Measurements from ENCODE around the gene SMIM1. TPM values are rescaled to one million over a fixed set of nuclear protein-coding genes. Genes with fewer than 3 reads are reported as not detected.
"Not testable (repeated sequence)": the region's sequence is repeated elsewhere in the genome, so short reads cannot be mapped to it uniquely, and the experiment has no call there.

Gene SMIM1
- total RNA-seq, 2 experiments from 2014 or later, result 0.71 TPM; not detected in 1

DNA sequence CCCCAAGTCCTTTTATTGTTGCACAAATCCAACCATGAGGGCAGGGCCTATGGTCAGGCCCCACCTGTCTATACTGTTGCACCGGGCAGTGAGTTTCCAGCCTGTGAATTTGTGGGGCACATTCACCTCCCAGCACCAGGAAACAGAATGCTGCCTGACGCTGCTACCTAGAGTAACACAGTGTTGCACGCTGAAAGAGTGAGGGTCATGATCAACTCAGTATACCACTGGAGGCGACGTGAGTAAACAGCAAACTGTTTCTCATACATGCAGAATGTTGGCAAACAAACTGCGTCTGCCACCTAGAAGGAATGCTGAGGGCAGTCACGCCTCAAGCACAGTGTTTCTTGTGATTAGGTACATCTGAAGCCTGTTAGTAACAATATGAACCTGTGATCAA, 37.1 kb downstream of the SMIM1 start:
- Mint-ChIP-seq H3K9me3 (peaks cover 4% of the 10 kb centered on the region), H3K36me3 (ENCODE audit: low read depth) (no peaks in the 10 kb centered on the region), H3K4me3 (no peak overlapping the region), H3K27me3 (peaks cover under 1% of the 10 kb centered on the region), H3K27ac (no peak overlapping the region), H3K4me1 (no peaks in the 10 kb centered on the region)
- DNase-seq, result no peak
- POLR2A ChIA-PET, result no interaction called here
- CTCF ChIA-PET, result no interaction called here

DNA sequence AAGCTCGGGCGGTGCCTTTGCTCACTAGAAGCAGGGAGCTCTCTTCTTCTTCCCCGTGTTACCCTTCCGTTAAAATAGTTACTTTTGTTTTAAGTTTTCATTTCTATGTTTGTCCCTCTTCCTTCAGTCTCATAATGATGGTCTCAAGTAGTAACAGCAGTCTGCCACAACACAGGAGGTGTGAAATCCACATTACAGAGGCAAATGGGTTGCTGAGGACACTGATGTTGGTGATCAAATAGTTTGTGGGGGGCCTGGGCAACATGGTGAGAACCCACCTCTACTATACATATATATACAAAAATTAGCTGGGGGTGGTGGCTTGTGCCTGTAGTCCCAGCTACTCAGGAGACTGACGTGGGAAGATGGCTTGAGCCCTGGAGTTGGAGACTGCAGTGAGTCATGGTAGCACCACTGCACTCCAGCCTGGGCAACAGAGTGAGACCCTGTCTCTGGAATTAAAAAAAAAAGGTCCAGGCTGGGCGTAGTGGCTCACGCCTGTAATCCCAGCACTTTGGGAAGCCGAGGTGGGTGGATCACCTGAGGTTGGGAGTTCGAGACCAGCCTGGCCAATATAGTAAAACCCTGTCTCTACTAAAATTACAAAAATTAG, 37.7 kb downstream of the SMIM1 start:
- H3K4me3 Mint-ChIP-seq; H3K4me1 Mint-ChIP-seq; POLR2A ChIA-PET; CTCF ChIA-PET; H3K36me3 Mint-ChIP-seq (ENCODE audit: low read depth); H3K9me3 Mint-ChIP-seq; H3K27me3 Mint-ChIP-seq; H3K27ac Mint-ChIP-seq; DNase-seq: not testable (repeated sequence)

DNA sequence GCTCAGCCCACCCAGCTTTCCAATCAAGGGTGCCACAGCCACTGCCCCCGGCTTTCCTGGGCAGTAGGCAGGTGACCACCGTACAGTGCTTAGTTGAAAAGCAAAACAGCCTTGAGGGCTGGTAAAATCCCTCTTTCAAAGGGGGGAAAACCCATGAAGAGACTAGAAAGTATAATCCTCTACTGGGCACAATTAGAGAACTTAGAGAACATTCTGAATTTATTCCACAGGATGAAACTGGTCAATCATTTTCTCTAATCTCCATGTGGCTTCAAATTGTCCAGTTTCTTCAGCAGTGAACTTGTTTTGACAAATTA, 39.0 kb downstream of the SMIM1 start:
- no peaks in the 10 kb centered on the region for H3K27me3 Mint-ChIP-seq
- no peak for DNase-seq
- POLR2A ChIA-PET, result no interaction called here
- H3K4me3 Mint-ChIP-seq, result no peak overlapping the region
- CTCF ChIA-PET, result no interaction called here
- no peaks in the 10 kb centered on the region for H3K4me1 Mint-ChIP-seq
- no peak overlapping the region for H3K27ac Mint-ChIP-seq
- peaks cover 4% of the 10 kb centered on the region for H3K9me3 Mint-ChIP-seq
- no peaks in the 10 kb centered on the region for H3K36me3 Mint-ChIP-seq (ENCODE audit: low read depth)

DNA sequence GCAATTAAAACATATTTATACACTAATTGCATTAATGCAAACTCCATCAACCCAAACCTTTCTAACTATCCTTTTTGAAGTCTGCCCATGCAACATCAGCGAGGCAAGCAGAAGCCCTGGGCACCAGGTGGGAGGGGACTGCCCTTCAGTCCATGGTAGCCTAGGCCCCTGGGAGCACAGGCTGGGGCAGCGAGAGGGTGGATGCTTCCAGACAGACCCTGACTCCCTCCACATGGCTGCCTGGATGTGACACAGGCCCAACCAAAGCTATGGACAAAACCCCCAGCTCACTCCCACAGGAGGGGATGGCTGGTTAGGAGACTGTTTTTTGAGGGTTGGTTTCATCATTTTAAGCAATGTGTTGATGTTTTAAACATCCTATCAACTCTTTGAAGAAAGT, 41.5 kb downstream of the SMIM1 start:
- no peaks in the 10 kb centered on the region for H3K9me3 Mint-ChIP-seq
- H3K27ac Mint-ChIP-seq, result no peak overlapping the region
- no peaks in the 10 kb centered on the region for H3K36me3 Mint-ChIP-seq (ENCODE audit: low read depth)
- ChIA-PET CTCF (no interaction called here), POLR2A (no interaction called here)
- no peak overlapping the region for H3K4me3 Mint-ChIP-seq
- H3K27me3 Mint-ChIP-seq, result no peaks in the 10 kb centered on the region
- no peak for DNase-seq
- H3K4me1 Mint-ChIP-seq, result no peaks in the 10 kb centered on the region

DNA sequence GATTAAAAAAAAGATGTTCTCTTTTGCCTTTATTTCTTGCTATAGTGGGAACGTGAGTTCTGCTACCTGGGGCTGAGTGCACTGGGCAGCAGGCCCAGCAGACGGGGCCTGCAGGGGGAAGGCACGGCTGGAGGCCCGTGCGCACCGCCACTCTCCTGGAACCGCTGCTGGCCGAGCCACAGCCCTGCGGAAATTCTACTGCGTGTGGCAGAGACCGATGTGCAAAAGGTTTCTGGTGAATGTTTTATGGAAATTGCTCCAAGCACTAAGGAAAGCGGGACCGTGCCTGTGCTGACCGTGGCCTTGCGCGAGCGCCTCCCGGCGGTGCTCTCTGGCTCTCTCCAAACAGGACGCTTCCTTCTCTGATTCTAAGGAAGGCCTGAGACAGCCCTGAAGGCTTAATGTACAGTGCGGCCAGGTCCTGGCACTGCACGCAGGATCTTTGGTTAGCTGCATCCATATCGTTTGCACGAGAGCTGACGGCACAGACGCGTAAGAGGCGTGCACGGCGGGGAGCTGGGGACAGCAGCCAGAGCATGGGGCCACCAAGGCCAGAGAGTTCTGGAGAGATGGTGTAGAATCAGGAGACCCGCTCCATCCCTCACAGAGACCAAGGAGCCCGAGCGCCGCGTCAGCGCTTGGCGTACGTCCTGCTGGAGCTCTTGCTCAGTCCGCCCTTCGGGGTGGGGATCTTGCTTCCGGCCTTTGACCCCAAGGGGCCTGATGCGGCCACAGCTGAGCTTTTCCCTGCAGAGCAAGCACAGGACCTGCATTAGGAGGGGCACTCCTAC, 42.4 kb downstream of the SMIM1 start:
- no peaks in the 10 kb centered on the region for H3K9me3 Mint-ChIP-seq
- peaks cover 2% of the 10 kb centered on the region for H3K36me3 Mint-ChIP-seq (ENCODE audit: low read depth)
- no peak overlapping the region for H3K4me3 Mint-ChIP-seq
- CTCF ChIA-PET, result no interaction called here
- POLR2A ChIA-PET, result no interaction called here
- no peaks in the 10 kb centered on the region for H3K27me3 Mint-ChIP-seq
- no peak overlapping the region for H3K27ac Mint-ChIP-seq
- no peaks in the 10 kb centered on the region for H3K4me1 Mint-ChIP-seq
- DNase-seq, result no peak

DNA sequence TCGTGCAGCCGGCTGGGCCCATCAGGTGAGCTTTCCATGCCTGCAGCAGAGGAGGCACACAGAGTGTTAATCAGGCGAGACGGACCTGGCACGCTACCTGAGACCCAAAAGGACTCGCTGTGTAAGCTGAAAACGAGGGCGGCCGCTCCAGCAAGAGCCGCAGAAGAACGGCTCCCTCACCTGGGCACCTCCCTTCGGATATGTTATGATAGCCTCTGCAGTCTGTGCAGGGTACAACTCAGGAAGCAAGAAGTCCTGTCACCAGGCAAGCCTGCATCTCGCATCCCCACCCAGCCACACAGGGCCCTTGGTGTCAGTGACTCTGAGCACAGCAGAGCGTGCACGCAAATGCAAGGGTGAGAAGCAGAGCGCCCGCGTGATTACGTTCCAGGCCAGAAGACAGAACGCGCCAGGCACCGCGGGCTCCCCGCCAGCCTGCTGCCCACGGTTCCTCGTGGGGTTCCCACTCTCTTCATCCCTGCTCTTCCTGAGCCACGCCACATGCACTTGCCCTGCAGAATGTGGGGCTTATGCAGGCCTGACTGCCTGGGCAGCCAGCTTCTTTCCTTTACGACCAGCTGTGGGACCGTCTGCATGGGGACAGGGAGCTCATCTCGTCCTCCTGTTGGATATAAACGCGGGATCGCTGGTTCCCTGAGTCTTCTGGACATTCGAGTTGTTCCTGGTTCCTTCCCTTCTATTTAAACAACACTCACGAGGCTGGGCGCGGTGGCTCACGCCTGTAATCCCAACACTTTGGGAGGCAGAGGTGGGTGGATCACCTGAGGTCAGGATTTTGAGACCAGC, 44.0 kb downstream of the SMIM1 start:
- ChIA-PET POLR2A (no interaction called here), CTCF (interaction anchor here (1.0 kb wide), 1 partner anchor 12 kb away, joined by 3 read pairs; no protein-coding TSS in a partner anchor)
- H3K36me3 Mint-ChIP-seq (ENCODE audit: low read depth), result peaks cover 8% of the 10 kb centered on the region
- no peak for DNase-seq
- no peaks in the 10 kb centered on the region for H3K27me3 Mint-ChIP-seq
- no peak overlapping the region for H3K4me3 Mint-ChIP-seq
- no peaks in the 10 kb centered on the region for H3K4me1 Mint-ChIP-seq
- no peaks in the 10 kb centered on the region for H3K9me3 Mint-ChIP-seq
- H3K27ac Mint-ChIP-seq, result no peak overlapping the region

DNA sequence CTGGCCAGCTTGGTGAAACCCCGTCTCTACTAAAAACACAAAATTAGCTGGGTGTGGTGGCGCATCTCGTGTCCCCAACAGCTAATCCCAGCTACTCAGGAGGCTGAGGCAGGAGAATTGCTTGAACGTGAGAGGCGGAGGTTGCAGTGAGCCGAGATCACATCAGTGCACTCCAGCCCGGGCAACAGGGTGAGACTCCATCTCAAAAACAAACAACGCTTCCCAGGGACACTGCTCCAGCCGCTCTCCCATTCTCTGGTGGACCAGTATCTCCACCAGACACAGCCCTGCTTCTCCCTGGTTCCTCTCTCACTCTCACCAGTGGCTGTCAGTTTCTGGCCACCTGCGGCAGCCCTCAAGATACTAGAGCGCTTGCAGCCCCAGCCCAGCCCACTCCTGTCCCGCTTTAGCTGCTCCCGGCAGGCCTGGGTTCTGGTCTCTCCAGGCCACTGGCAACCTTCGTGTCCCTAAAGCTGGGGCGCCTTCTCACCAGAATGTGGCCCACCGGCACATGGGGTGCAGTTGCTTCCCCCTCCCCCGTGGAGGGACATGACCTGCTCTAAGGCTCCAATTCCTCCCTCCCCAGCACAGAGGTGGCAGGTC, 44.7 kb downstream of the SMIM1 start:
- DNase-seq, result no peak
- no peaks in the 10 kb centered on the region for H3K27me3 Mint-ChIP-seq
- peaks cover 9% of the 10 kb centered on the region for H3K36me3 Mint-ChIP-seq (ENCODE audit: low read depth)
- H3K4me1 Mint-ChIP-seq, result no peaks in the 10 kb centered on the region
- no peak overlapping the region for H3K27ac Mint-ChIP-seq
- POLR2A ChIA-PET, result no interaction called here
- no peak overlapping the region for H3K4me3 Mint-ChIP-seq
- H3K9me3 Mint-ChIP-seq, result no peaks in the 10 kb centered on the region
- CTCF ChIA-PET, result interaction anchor here (1.0 kb wide), 1 partner anchor 11 kb away, joined by 3 read pairs; no protein-coding TSS in a partner anchor

DNA sequence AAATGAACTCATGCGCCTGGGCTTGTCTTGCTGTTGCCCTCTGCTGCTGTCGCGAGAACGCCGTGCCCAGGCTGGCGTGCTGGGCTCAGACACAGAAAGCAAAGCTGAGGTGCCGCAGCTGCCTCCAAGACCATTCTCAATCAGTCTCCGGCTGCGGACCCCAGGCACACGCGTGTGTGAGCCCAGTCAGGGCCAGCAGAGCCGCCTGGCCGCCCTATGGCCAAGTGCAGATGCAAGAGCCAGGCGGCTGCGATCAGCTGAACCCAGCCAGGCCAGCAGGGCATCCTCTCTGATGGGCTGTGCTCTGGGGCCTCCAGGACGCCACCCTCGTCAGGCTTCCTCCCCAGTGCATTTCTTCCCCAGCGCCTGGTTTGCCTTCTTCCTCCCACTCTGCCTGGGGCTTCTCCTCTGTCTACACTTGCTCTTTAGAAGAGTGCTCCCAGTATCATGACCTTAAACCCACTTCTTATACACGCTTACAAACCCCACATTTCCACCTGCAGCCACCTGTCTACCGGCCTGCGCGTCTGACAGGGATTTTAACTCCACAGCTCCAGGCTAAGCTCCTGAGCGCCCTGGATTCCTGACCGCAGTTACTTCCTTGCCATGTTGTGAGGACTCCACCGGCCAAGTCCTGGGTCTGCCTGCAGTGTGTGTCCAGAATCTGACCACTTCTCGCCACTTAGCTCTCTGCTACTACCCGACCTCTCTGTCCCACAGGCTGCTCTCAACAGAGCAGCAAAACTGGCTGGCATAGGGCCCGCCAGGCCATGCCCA, 45.5 kb downstream of the SMIM1 start:
- H3K27me3 Mint-ChIP-seq, result no peaks in the 10 kb centered on the region
- no peak overlapping the region for H3K27ac Mint-ChIP-seq
- ChIA-PET CTCF (no interaction called here), POLR2A (no interaction called here)
- no peaks in the 10 kb centered on the region for H3K4me1 Mint-ChIP-seq
- no peak overlapping the region for H3K4me3 Mint-ChIP-seq
- no peak for DNase-seq
- no peaks in the 10 kb centered on the region for H3K9me3 Mint-ChIP-seq
- peaks cover 9% of the 10 kb centered on the region for H3K36me3 Mint-ChIP-seq (ENCODE audit: low read depth)

DNA sequence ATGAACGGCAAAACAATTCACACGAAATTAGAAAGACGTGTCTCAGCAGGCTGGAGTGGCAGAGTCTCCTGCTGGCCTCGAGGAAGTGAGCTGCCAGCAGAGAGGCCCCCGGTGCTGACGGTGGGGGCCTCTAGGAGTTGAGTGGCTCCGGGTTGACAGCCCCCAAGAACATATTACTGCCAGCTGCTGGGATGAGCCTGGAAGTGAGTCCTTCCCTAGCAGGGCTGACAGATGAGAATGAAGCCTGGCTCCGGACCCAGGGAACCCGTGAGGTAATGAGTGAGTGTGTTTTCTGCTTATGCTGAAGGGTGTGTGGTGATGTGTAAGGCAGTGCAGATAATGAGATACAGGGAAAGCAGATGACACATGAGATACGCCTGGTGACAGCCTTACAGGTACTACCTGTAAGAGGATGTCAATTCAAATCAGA, 47.2 kb downstream of the SMIM1 start:
- ChIA-PET CTCF (no interaction called here), POLR2A (no interaction called here)
- no peak overlapping the region for H3K27ac Mint-ChIP-seq

DNA sequence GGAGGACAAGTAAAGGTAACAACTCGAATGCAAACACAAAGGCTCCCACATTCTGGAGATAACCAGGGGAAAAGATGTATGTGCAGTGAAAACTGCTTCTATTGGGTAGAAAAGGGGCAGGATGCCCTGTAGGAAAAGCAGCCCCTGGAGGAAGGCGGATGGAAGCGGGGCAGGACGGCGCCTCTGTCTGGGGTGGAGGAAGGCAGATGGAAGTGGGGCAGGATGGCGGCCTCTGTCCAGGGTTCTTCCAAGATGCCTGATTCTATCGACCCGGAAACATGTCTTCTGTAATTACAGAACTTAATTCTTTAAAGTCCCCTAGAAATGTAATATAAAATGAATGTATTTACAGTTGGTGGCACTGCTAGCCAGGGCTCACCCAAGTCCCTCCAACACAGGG, 47.8 kb downstream of the SMIM1 start:
- CTCF ChIA-PET, result no interaction called here
- H3K36me3 Mint-ChIP-seq (ENCODE audit: low read depth), result peaks cover 16% of the 10 kb centered on the region
- POLR2A ChIA-PET, result no interaction called here
- H3K4me3 Mint-ChIP-seq, result no peak overlapping the region
- no peak overlapping the region for H3K27ac Mint-ChIP-seq
- no peaks in the 10 kb centered on the region for H3K4me1 Mint-ChIP-seq
- no peaks in the 10 kb centered on the region for H3K27me3 Mint-ChIP-seq
- no peaks in the 10 kb centered on the region for H3K9me3 Mint-ChIP-seq
- DNase-seq, result no peak

More for the DNA sequence above, 47.2 kb downstream of the SMIM1 start:
- Mint-ChIP-seq H3K9me3 (no peaks in the 10 kb centered on the region), H3K4me1 (no peaks in the 10 kb centered on the region), H3K36me3 (ENCODE audit: low read depth) (peaks cover 16% of the 10 kb centered on the region), H3K27me3 (no peaks in the 10 kb centered on the region), H3K4me3 (no peak overlapping the region)
- no peak for DNase-seq

DNA sequence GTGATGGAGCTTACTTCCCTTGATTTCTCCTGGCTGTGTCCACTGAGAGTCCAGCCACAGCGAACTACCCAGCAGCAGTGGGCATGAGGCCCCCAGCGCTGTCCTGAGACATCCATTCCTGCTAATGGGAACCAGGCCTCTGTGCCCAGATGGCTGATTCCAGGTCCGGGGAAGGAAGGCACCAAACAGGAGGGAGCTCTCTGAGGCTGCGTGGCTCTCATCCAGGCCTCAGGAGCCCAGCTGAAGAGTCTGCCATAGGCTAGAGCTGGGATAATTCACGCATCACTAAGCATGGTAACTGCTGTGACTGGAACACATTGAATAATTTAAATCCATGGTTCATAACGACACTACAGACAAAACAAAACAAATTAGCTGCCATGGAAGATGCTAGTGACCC, 48.5 kb downstream of the SMIM1 start:
- Mint-ChIP-seq H3K9me3 (no peaks in the 10 kb centered on the region), H3K27ac (no peak overlapping the region), H3K4me3 (no peak overlapping the region), H3K4me1 (no peaks in the 10 kb centered on the region), H3K36me3 (ENCODE audit: low read depth) (peaks cover 16% of the 10 kb centered on the region), H3K27me3 (no peaks in the 10 kb centered on the region)
- no peak for DNase-seq
- POLR2A ChIA-PET, result no interaction called here
- CTCF ChIA-PET, result no interaction called here

DNA sequence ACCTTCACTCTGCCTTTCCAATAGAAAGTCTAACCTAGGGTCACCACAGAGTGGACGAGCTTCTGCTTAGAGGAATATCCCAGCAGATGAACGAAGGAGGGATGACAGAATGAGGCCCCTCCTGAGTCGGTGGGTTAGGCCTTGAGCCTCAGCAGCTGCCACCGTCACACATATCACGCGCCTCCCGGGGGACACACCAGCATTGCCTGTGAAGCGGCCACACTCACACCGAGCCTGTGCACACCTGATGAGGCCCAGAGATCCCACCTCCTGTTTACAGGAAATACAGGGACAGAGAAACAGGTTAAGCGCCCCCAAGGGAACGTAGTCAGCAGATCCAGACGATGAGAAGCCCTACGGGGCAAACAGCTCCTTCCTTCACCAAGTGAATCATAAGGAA, 48.9 kb downstream of the SMIM1 start:
- ChIA-PET POLR2A (no interaction called here), CTCF (no interaction called here)
- Mint-ChIP-seq H3K4me1 (no peaks in the 10 kb centered on the region), H3K36me3 (ENCODE audit: low read depth) (peaks cover 16% of the 10 kb centered on the region), H3K4me3 (no peak overlapping the region), H3K9me3 (no peaks in the 10 kb centered on the region), H3K27ac (no peak overlapping the region), H3K27me3 (no peaks in the 10 kb centered on the region)
- DNase-seq, result no peak

DNA sequence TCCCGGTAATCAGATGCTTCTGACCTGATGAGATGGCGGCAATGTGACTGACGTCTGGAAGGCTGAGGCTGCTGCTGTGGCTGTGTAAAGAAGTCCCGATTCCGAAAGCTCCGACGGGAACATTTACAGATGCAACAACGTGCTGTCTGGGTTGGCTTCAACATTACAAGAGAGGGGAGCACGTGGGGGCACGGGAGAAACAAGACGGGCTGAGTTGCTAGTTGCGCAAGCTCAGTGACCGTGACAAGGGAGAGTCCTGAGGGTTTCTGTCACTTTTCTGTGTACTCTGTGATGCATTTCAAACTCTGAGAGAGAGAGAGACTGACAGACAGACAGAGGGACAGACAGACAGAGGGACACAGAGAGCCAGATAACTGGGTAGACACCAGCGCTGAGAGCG, 49.4 kb downstream of the SMIM1 start:
- no peak for DNase-seq
- no peak overlapping the region for H3K4me3 Mint-ChIP-seq
- H3K36me3 Mint-ChIP-seq (ENCODE audit: low read depth), result peaks cover 16% of the 10 kb centered on the region
- ChIA-PET POLR2A (no interaction called here), CTCF (no interaction called here)
- H3K27ac Mint-ChIP-seq, result no peak overlapping the region
- no peaks in the 10 kb centered on the region for H3K9me3 Mint-ChIP-seq
- no peaks in the 10 kb centered on the region for H3K4me1 Mint-ChIP-seq
- H3K27me3 Mint-ChIP-seq, result no peaks in the 10 kb centered on the region
